ENCODE results near the gene FBXO15. TPM values are rescaled to one million over a fixed set of nuclear protein-coding genes. Genes with fewer than 3 reads are reported as not detected.

Gene FBXO15, protein sequence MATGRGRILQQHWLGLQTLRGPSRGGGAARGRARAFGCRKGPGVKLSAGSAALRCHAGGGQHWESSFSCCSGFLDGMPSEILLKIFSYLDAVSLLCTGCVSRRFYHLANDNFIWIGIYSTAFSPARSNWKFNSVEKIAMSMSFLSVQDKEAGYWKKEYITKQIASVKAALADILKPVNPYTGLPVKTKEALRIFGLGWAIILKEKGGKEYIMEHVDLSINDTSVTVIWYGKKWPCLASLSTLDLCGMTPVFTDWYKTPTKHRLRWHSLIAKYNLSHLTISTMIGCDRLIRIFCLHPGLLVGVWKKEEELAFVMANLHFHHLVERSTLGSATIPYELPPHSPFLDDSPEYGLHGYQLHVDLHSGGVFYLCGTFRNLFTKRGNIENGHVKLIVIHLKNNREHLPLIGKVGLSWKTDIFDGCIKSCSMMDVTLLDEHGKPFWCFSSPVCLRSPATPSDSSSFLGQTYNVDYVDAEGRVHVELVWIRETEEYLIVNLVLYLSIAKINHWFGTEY
- total RNA-seq: under 1 TPM; 0.63 to 0.75 TPM
- total RNA-seq: 0.23 to 1.5 reads per million in 2 donors

DNA sequence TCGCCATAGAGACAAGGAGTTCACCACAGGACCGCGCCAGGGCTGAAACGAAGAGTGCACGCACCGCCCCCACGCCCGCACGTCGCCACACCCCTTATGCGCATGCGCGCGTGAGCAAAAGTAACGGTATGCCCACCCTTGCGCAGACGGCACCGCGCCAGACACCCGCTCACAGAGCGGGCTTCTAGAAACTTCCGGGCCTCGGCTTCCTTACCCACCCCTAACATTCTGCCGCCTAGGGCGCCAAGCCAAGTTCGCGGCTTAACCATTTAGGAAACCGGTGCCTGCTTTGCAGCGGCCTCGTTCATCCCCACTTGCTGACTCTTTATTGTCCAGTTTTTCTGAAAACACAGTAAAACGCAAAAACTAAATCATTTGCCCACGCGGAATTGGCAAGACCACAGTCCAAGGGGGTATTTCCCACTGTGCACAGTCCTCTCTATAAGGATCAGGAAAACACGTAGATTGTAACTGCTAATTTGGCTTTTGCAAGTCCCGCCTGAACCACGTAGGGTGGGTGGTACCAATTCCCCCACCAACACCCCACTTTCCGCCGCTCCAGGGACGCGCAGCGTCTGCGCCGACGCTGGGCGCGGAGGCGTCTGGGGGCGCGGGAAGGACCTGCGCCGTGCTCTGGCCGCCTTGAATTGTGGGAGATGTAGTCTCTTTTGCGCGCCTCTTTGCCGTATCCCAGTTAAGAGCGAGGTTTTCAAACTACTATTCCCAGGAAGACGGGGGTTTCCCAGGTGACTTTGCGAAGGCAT, at the start of gene FBXO15, which contains the start of gene TIMM21:
Gene FBXO15 (minus strand): TSS at position 56 of the 764 bp plus-strand sequence. CDS start 49 bp downstream, at position 7.
Gene TIMM21 (plus strand): TSS at position 745 of the 764 bp plus-strand sequence. CDS start 286 bp downstream, outside the sequence.
- H3K9me3 ChIP-seq (ENCODE audit: control insufficient read depth, low read length, poor library complexity, severe bottlenecking): no peaks in the 10 kb centered on the region
- peak; percentile 89 to 92 (median 90) for DNase-seq
- H3K36me3 Mint-ChIP-seq (ENCODE audit: low read depth): peaks cover 5% of the 10 kb centered on the region
- H3K4me1 Mint-ChIP-seq: peaks cover 36% of the 10 kb centered on the region
- H3K27ac Mint-ChIP-seq: peak within 1 kb of the TSS; percentile 99
- peaks cover 4% of the 10 kb centered on the region for H3K27me3 Mint-ChIP-seq
- H3K4me3 Mint-ChIP-seq: peak within 1 kb of the TSS; percentile 96
- ATAC-seq: peak; percentile 88

DNA sequence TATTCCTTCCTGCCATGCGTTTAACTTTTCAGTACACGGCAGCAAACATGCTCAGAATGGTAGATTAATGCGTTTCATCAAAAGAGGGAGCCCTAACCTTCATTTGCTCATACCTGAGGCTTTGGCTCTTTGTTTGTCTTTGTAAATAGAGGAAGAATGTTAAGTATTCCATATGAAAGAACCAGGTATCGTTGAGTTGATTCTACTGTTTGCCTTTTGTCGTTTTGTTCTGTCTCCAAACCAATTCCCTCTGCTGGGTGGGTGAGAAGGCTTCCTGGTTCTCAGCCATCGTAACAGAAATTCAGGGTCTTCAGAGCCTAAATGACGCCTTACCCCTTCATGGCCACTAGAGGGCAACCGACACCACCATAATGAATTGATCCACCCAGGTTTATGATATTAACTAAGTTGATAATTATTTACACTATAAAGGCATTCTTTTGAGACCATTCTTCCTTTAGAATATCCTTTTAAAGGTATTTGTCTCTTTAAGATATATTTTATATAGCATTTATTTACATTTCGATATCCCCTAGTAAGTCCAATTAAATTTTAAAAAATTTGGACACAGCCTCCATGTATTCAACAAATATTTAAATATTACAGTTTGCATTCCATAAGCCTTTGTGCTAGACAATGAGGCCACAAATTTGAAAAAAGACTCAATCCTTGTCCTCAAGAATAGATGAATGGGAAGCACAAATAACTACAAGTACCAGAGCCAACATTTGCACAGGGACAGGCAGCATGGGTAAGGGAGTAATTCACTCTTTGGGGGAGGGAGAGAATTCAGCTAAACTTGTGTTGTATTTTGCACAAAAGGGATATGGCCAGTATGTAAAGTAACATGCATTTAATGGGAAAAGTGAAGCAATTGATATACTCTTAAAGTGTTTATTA, 48.8 kb upstream of the FBXO15 start:
- Mint-ChIP-seq H3K4me3 (peak overlapping the region; percentile 87), H3K27ac (peak overlapping the region; percentile 67), H3K36me3 (ENCODE audit: low read depth) (no peaks in the 10 kb centered on the region), H3K4me1 (peaks cover 8% of the 10 kb centered on the region), H3K27me3 (peaks cover 12% of the 10 kb centered on the region)
- peak in 2 of 3 donors; percentile 18 to 20 for DNase-seq
- ATAC-seq: peak; percentile 94
- no peaks in the 10 kb centered on the region for H3K9me3 ChIP-seq (ENCODE audit: control insufficient read depth, low read length, poor library complexity, severe bottlenecking)

DNA sequence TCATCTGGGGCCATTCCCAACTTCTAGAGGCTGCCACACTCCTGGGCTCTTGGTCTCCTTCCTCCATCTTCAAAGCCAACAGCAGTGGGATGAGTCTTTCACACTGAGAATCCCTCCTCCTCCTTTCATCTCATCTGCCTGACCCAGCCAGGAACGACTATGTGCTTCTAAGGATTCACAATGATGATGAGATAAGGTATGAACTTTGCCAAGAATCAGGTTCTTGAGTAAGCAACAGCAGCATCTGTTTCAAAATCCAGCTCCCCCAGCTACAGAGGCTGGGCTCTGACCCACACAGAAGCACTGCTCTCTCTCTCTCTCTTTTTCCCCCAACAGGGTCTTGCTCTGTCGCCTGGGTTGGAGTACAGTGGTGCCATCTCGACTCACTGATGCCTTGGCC, 47.1 kb upstream of the FBXO15 start:
- Mint-ChIP-seq H3K27ac (no peak overlapping the region), H3K4me3 (no peak overlapping the region), H3K36me3 (ENCODE audit: low read depth) (no peaks in the 10 kb centered on the region), H3K4me1 (peaks cover 8% of the 10 kb centered on the region), H3K27me3 (peaks cover 29% of the 10 kb centered on the region)
- no peak for ATAC-seq
- H3K9me3 ChIP-seq (ENCODE audit: control insufficient read depth, low read length, poor library complexity, severe bottlenecking): no peaks in the 10 kb centered on the region
- no peak for DNase-seq

DNA sequence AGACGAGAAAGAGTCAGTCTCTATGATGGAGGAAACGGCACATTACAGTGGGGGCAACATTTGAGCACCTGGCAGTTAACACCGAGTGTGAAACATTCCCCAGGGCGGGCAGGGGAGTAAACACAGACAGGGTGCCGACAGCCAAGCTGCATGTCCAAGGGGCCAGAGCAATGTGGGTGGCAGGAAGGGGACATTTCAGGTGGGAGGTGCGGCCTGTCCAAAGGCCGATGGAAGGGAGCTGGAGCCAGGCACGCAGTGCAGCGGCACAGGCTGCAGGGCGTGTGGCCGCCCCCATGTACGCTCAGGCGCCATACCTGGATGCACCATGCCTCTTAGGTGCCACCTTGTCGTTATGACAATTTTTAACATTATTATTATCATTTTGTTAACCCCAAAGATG, 43.9 kb upstream of the FBXO15 start:
- DNase-seq: no peak
- ATAC-seq: no peak
- H3K9me3 ChIP-seq (ENCODE audit: control insufficient read depth, low read length, poor library complexity, severe bottlenecking): no peaks in the 10 kb centered on the region
- peaks cover 51% of the 10 kb centered on the region for H3K27me3 Mint-ChIP-seq
- peaks cover 4% of the 10 kb centered on the region for H3K4me1 Mint-ChIP-seq
- no peaks in the 10 kb centered on the region for H3K36me3 Mint-ChIP-seq (ENCODE audit: low read depth)
- no peak overlapping the region for H3K4me3 Mint-ChIP-seq
- H3K27ac Mint-ChIP-seq: no peak overlapping the region

DNA sequence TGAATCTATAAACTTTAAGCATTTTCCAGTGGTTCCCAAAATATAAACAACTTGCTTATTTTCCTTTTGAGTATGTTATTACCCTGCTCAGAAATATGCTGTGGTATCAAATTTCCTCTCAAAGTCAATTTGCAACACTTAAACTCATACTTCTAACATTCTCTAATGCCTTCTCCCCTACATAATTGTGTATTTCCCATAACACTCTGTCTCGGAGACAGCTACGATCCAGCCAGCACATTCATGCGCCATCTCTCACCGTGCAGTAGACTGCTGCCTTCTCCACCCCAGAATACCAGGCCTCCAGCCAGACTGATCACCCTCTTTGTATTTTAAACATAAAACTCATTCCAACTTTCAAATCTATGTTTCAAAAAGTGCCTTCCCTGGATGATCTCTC, 42.5 kb upstream of the FBXO15 start:
- Mint-ChIP-seq H3K36me3 (ENCODE audit: low read depth) (no peaks in the 10 kb centered on the region), H3K4me1 (peaks cover 3% of the 10 kb centered on the region), H3K27ac (no peak overlapping the region), H3K27me3 (peaks cover 64% of the 10 kb centered on the region), H3K4me3 (no peak overlapping the region)
- ATAC-seq (no peak), DNase-seq (no peak)
- H3K9me3 ChIP-seq (ENCODE audit: control insufficient read depth, low read length, poor library complexity, severe bottlenecking): no peaks in the 10 kb centered on the region

DNA sequence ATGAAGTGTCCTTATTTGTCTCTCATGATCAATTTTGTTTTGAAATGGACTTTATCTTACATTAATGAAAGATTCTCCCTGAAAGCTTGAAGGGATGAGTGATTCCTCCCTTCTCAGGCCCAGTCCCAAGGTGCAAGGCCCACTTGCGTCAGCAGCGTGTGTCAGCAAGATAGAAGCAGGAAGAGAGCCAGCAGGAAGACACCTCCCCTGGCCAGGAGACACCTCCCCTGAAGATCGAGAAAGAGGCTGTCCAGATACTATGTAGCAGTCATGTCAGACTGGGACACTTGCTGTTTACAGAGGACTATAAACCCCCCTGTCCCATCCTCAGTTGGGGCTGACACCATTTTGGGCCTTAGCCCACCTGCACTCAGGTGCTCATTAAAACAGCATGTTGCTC, 39.0 kb upstream of the FBXO15 start:
- no peak for ATAC-seq
- H3K27me3 Mint-ChIP-seq: peaks cover 88% of the 10 kb centered on the region
- no peaks in the 10 kb centered on the region for H3K9me3 ChIP-seq (ENCODE audit: control insufficient read depth, low read length, poor library complexity, severe bottlenecking)

DNA sequence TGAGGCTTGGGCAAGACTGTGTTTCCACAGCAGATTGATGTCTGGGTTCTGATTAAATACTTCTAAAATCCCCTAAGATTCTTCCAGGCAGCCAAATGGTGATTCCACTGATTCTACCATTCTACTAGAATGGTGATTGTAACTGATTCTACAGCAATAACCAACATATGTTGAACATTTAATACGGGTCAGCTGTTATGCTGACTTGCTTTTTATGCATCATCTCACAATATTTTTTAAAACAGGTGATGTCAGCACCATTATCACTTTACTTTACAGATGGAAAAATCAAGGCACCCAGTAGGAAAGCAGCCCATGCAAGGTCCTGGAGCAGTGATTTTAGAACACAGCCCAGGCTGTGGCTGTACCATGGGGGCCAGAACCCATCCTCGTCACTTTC, 38.2 kb upstream of the FBXO15 start:
- DNase-seq (no peak), ATAC-seq (no peak)
- H3K36me3 Mint-ChIP-seq (ENCODE audit: low read depth): no peaks in the 10 kb centered on the region
- no peak overlapping the region for H3K27ac Mint-ChIP-seq
- H3K4me1 Mint-ChIP-seq: peaks cover 3% of the 10 kb centered on the region
- peaks cover 88% of the 10 kb centered on the region for H3K27me3 Mint-ChIP-seq
- no peak overlapping the region for H3K4me3 Mint-ChIP-seq
- no peaks in the 10 kb centered on the region for H3K9me3 ChIP-seq (ENCODE audit: control insufficient read depth, low read length, poor library complexity, severe bottlenecking)

More for the DNA sequence above, 39.0 kb upstream of the FBXO15 start:
- Mint-ChIP-seq H3K4me3 (no peak overlapping the region), H3K4me1 (peaks cover 3% of the 10 kb centered on the region), H3K36me3 (ENCODE audit: low read depth) (no peaks in the 10 kb centered on the region), H3K27ac (no peak overlapping the region)
- no peak for DNase-seq

DNA sequence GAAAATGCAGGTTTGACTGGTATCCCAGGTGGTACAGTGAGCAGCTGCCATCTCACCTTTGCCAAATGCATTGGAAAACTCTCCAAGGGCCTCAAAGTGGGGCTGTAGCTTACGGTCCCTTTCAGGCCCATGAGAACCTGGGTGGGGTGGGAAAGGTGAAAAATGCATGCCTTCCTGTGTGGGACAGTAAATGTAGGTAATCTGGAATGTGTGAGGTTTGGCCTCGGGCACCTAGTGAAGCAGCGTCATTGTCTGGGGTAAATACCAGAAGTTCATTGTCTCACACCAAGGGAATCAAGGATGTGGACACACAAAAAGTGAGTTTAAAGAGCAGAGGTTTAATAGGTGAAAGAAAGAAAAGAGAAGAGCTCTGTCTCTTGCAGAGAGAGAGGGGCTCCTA, 37.2 kb upstream of the FBXO15 start:
- ATAC-seq (no peak), DNase-seq (no peak)
- Mint-ChIP-seq H3K27me3 (peaks cover 88% of the 10 kb centered on the region), H3K4me3 (no peak overlapping the region), H3K4me1 (peaks cover 3% of the 10 kb centered on the region), H3K27ac (no peak overlapping the region), H3K36me3 (ENCODE audit: low read depth) (no peaks in the 10 kb centered on the region)
- no peaks in the 10 kb centered on the region for H3K9me3 ChIP-seq (ENCODE audit: control insufficient read depth, low read length, poor library complexity, severe bottlenecking)

DNA sequence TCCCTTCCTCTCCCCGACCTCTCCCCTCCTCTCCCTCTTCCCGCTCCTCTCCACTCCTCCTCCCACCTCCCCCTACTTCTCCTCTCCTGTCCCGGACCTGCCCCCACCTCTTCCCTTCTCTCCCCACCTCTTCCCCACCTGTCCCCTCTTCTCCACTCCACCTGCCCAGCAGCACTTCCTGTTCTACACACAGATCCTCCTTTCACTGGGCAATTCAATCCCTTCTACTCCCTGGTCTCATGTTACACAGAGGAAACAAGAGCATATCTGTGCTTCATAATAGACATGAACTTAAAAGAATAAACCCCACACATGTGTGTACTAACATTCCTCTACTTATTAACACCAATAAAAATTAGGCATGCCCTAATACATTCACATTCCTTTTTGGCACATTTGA, 35.5 kb upstream of the FBXO15 start:
- H3K4me3 Mint-ChIP-seq: no peak overlapping the region
- ATAC-seq: no peak
- DNase-seq: no peak
- H3K4me1 Mint-ChIP-seq: peaks cover 3% of the 10 kb centered on the region
- peaks cover 81% of the 10 kb centered on the region for H3K27me3 Mint-ChIP-seq
- no peak overlapping the region for H3K27ac Mint-ChIP-seq
- no peaks in the 10 kb centered on the region for H3K36me3 Mint-ChIP-seq (ENCODE audit: low read depth)
- H3K9me3 ChIP-seq (ENCODE audit: control insufficient read depth, low read length, poor library complexity, severe bottlenecking): no peaks in the 10 kb centered on the region

DNA sequence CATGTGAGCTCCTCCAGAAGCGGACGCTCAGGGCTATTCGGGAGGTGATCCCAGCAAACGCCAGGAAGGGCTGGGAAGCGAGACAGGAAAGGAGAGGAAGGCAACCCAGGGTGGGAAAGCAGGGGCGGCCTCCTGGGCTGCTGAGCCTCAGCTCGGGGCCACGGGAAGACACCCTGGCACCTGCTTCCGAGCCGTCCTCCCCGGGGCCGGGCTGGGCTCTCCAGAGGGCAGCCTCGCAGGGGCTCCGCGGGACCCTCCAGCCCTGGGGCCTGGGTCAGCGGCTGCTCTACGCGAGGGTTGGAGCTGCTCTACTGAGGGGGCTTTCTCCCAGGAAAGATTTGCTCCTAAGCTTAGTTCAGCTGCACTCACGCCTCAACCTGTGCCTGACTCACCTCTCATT, 34.7 kb upstream of the FBXO15 start:
- Mint-ChIP-seq H3K36me3 (ENCODE audit: low read depth) (no peaks in the 10 kb centered on the region), H3K4me1 (peaks cover 3% of the 10 kb centered on the region), H3K27ac (no peak overlapping the region), H3K27me3 (peaks cover 79% of the 10 kb centered on the region), H3K4me3 (no peak overlapping the region)
- ATAC-seq: no peak
- no peak for DNase-seq
- no peaks in the 10 kb centered on the region for H3K9me3 ChIP-seq (ENCODE audit: control insufficient read depth, low read length, poor library complexity, severe bottlenecking)

DNA sequence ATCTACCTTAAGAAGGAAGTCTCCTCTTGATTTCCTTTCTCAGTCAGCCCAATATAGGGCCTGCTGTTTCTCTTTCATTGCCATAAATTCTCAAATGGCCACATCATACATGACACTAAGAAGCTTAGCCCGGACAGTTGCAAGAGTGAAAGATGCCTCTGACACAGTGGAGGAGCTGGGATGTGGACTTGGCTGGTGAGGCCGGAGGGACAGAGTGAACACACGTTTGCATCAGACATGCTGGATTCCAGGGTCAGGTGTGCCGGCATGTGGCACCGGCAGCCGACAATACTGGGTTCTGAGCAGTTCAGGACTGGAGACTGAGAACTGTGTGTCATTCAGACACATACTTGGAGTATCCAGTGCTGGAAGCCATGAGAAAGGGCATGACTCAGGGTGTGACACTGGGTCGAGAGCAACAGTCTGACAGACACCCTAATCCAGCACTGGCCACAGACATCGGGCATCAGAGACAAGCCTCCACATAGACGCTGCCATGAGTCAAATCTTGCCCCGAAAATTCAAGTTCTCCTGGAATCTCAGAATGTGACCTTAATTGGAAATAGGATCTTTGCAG, 32.1 kb upstream of the FBXO15 start:
- Mint-ChIP-seq H3K4me3 (no peak overlapping the region), H3K27me3 (peaks cover 81% of the 10 kb centered on the region), H3K4me1 (peaks cover 3% of the 10 kb centered on the region), H3K27ac (no peak overlapping the region), H3K36me3 (ENCODE audit: low read depth) (no peaks in the 10 kb centered on the region)
- ATAC-seq (no peak), DNase-seq (no peak)
- no peaks in the 10 kb centered on the region for H3K9me3 ChIP-seq (ENCODE audit: control insufficient read depth, low read length, poor library complexity, severe bottlenecking)

DNA sequence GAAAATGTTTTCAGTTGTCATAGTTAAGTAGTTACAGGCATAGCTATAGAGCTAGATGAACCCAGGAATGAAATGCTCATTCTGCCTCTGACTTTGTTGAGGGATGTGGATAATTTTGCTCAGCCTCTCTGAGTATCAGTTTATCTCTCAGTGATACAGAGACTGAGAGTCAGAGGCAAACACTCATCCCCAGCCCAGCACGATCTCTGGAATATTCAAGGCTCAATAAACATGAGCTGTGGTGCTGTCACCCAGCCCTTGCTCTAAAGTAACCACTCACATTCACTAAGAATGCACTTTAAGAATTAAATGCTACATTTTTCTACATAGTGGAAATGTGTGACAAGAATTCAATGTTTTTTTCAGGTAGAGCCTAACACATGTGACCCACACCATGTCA, 31.2 kb upstream of the FBXO15 start:
- no peak for ATAC-seq

More for the DNA sequence above, 31.2 kb upstream of the FBXO15 start:
- H3K9me3 ChIP-seq (ENCODE audit: control insufficient read depth, low read length, poor library complexity, severe bottlenecking): no peaks in the 10 kb centered on the region
- Mint-ChIP-seq H3K4me3 (no peak overlapping the region), H3K27me3 (peaks cover 80% of the 10 kb centered on the region), H3K27ac (no peak overlapping the region), H3K4me1 (peaks cover 3% of the 10 kb centered on the region), H3K36me3 (ENCODE audit: low read depth) (no peaks in the 10 kb centered on the region)
- DNase-seq: no peak
